Upper lobe of left lung (tissue), 4 donors: ENCODE data around the gene UBE2E2.

Experiments used
- EP300 ChIP-seq, 4 donors: sonication (generic); formaldehyde crosslinking; IDR thresholded peaks; one replicate each; pipeline ENCODE4 v1.5.1; 2017; ENCODE audit warnings: antibody characterized with exemption in 4 of 4, control low read depth in 2 of 4
- POLR2A ChIP-seq, 4 donors: fragments of 450-650 bp; IDR thresholded peaks; one replicate each; pipeline ENCODE4 v1.5.1; 2016 to 2017; ENCODE audit warnings: antibody characterized with exemption in 4 of 4, mild to moderate bottlenecking in 2 of 4
- POLR2AphosphoS5 ChIP-seq, 2 donors: sonication (generic); formaldehyde crosslinking; IDR thresholded peaks; one replicate each; pipeline ENCODE4 v1.5.1; 2017; ENCODE audit warnings: antibody characterized with exemption in 2 of 2
- TF ChIP-seq, protein P1 (sequence below), 6 experiments: fragments of 450-650 bp in 4 of 6; fragments of 200-600 bp in 2 of 6; sonication (generic) in 2 of 6; IDR thresholded peaks; one replicate each; pipeline ENCODE4 v1.5.1; 2016 to 2019; ENCODE audit warnings: antibody characterized with exemption in 6 of 6

DNA sequence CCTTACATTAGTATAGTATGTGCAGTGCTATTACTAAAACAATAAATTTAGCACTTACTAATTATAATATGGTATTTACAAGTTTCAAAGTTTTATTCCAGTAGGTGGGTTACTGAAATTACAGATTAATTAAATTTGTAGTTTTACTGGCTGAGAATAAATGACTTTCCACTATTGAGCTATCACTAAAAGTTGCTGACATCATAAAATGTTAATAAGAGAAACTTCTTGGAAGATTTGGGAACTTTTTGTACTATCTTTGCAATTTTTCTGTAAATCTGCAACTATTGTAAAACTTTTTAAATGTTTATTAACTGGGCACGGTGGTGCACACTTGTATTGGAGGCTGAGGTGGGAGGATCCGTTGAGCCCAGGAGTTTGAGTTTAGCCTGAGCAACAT lies 247.7 kb downstream of the UBE2E2 start:
- TF ChIP-seq, protein P1, sequence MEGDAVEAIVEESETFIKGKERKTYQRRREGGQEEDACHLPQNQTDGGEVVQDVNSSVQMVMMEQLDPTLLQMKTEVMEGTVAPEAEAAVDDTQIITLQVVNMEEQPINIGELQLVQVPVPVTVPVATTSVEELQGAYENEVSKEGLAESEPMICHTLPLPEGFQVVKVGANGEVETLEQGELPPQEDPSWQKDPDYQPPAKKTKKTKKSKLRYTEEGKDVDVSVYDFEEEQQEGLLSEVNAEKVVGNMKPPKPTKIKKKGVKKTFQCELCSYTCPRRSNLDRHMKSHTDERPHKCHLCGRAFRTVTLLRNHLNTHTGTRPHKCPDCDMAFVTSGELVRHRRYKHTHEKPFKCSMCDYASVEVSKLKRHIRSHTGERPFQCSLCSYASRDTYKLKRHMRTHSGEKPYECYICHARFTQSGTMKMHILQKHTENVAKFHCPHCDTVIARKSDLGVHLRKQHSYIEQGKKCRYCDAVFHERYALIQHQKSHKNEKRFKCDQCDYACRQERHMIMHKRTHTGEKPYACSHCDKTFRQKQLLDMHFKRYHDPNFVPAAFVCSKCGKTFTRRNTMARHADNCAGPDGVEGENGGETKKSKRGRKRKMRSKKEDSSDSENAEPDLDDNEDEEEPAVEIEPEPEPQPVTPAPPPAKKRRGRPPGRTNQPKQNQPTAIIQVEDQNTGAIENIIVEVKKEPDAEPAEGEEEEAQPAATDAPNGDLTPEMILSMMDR (IDR thresholded peaks at IDR 0.05) = no peak
- TF ChIP-seq POLR2AphosphoS5 (IDR thresholded peaks at IDR 0.05) (no peak), EP300 (IDR thresholded peaks at IDR 0.05) (no peak), POLR2A (IDR thresholded peaks at IDR 0.05) (no peak)
